GM19438 (cell line): Measurements from ENCODE around the gene CDKAL1.
"Not testable (repeated sequence)": the region's sequence is repeated elsewhere in the genome, so short reads cannot be mapped to it uniquely, and the experiment has no call there.

Source experiments
- ATAC-seq: cut with Tn5 transposase; IDR thresholded peaks from one replicate; pipeline ENCODE4 v1.9.1; 2021; ENCODE audit warnings: low read depth; ENCODE audit not compliant: unreplicated experiment

Gene CDKAL1

DNA sequence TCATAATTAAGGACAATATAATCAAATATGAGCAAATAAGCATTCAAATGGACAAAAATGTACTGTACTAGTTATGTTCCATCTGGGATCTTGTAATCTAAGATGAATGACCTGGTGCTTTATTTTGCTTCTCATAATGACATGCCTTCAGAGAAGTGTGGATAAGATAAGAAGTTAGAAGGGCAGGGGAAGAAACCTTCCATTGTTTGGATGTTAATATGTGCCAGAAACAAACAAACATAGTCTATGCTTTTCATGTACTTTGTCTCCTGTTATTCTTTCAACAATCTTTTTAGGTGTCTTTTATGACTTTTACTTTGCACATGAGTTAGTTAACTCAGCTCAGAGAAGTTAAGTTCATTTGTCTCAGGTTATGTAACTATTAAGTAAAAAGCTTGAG lies 547.8 kb downstream of the CDKAL1 start:
- no peak for ATAC-seq

DNA sequence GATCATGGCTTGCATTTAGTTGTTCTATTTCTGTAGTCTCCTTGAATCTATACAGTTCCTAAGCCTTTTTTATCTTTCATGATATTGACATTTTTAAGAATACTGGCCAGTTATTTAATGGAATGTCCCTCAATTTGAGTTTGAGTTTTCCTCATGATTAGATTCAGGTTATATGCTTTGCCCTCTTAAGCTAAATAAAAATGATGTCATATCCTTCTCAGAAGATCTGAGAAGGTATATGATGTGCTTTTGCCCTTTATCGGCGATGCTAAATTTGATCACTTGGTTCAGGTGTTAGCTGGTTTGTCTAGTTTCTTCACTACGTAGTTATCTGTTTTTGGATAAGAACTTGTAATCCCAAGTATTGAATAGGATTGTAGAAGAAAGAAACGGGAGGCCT lies 549.5 kb downstream of the CDKAL1 start:
- ATAC-seq, result no peak

GRCh38 chr6:21084656-21085055 lies 550.4 kb downstream of the CDKAL1 start:
- no peak for ATAC-seq

DNA sequence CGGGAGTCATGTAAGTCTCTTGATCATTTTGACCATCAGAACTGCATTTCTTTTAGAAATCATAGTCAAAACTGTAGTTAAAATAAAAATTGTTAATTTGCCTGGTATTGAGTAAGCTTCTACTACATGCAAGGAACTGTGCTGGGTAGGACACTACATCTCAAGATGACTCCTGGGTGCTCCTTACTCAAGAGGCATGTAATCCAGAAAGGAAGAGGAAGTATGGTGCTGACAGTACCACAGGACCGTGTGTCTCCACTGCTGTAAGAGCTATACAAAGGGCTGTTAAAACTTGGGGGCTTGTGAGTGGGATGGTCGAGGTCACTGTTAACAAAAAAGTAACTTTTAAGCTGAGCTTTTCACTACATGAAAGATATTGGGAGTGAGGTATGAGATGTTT lies 551.0 kb downstream of the CDKAL1 start:
- ATAC-seq, result no peak

- ATAC-seq, result no peak
Observed at GRCh38 chr6:21085643-21086042, 551.4 kb downstream of the CDKAL1 start.

DNA sequence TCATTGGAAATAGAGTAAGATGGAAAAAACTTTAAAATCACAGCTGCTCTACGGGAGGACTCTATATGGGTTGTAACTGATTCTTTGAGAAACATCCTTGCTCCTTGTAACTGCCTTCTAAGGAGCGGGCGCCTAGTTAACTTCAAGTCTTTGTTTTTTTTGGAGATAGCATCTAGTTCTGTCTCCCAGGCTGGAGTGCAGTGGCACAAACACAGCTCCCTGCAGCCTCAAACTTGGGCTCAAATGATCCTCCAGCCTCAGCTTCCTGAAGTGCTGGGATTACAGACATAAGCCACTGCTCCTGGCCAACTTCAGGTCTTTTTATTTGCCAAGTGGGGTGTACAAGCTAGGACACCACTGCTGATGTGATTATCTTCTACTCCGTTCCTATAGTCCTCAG lies 552.9 kb downstream of the CDKAL1 start:
- no peak for ATAC-seq

- ATAC-seq, result no peak
Observed at GRCh38 chr6:21091411-21091810, 557.2 kb downstream of the CDKAL1 start.

GRCh38 chr6:21092231-21092772 lies 558.0 kb downstream of the CDKAL1 start:
- not testable (repeated sequence) for ATAC-seq

DNA sequence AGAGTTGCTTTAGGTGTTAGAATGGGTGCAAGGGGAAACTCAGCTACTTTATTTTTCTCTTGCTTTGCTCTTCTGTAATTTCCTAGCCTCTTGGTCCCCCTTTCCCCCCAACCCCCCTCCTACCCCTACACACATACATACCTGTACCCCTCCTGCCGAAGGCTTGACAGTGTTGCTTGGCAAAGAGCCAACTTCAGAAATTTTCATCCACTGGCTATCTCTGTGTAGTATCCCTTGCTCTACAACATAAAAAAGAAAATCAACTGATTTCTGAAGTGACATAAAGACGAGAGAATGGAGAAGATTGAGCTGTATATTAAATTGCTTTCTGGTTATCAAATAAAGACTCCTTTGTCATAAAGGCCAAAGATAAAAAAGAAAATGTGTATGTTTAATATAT lies 561.2 kb downstream of the CDKAL1 start:
- no peak for ATAC-seq

DNA sequence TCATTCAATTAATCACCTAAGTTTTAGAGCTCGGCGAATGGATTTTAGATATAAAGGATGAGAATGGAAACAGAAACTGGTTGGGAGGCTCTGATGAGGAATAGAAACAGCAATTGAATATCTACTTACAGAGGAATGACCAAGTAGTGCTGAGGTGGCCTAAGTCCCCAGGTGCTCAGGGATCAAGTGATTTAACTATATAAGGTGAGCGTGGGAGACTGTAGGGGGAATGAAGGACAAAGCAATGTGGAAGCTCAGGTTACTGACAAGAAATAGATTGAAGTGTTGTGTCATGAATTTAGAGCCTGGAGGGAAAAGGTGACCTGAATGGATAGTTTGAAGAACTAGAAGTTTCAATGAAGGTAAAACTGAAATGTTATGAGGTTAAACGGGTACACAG lies 563.9 kb downstream of the CDKAL1 start:
- ATAC-seq, result no peak

- no peak for ATAC-seq
Observed at GRCh38 chr6:21098744-21099143, 564.5 kb downstream of the CDKAL1 start.

DNA sequence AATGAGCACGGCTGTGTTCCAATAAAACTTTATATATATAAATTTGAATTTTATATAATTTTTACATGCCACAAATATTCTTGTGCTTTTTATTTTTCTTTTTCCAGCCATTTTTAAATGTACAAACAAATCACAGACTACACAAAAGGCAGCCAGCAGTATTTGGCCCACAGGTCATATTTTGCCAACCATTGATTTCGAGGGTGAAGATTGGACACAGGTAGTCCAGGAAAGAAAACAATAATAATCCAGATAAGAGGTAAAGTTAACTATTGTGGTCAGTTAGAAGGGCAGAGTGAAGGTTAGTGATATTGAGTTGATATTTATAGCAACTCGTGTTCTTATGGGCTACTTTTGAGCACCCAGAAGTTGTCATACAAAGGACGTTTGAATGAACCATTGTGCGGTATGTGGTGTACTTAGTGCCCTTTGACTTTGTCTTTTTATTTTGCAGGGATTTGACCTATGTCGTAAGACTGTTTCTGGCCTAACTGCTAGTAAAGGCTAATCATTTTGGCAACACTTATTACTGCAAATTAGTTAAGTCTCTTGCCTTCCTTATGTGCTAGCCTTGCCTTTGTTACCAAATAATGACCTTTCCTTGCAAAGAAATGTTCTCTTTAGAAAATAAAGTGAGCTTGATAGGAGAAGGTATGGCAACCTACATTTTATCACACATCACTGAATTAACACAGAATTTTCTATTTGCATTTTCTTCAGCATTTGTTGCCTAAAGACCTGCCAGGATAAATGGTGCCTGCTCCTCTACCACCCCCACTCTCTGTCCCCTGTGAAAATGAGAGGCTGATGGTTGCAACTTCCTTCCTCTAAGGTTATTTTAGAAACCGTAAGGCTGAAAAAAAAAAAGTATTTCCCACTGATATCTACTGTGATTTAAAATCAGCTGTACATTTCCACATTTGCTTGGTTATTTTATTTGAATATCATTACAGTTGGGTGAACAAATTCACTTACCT lies 565.4 kb downstream of the CDKAL1 start:
- ATAC-seq, result no peak

DNA sequence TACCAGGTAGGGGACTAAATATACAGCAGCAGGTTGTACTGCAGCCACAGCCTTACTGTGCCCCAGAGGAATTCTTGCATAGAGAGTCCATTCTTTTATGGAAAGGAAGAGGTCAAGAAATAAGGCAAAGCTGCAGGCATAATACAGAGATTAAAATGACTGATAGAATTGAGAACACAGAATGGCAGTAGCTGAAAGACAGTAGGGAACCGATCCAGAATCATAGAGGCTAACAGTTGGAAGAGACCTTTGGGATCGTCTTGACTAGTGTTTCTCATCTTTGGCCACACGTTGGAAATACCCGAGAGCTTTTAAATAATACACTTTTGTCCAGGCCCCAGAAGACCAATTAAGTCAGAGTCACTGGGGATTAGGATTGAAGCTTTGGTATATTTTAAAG lies 566.7 kb downstream of the CDKAL1 start:
- ATAC-seq, result no peak

DNA sequence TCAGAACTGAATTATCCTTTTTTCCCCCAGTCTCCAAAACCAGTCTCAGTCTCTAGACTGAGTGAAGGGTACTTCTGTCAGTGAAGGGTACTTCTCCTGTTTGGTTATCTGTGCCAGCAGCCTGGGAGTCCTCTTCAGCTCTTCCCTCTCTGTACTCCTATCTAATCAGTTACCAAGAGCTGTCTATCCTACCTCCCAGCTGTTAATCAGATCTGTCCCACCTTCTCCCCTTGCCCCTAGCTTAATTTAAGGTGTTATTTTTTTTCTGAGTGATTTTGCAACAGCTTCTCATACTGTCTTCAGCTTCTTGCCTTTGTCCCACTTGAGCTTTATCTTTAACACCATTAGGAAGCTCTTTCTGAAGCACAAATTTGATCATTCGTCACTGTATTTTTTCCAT lies 567.4 kb downstream of the CDKAL1 start:
- no peak for ATAC-seq

DNA sequence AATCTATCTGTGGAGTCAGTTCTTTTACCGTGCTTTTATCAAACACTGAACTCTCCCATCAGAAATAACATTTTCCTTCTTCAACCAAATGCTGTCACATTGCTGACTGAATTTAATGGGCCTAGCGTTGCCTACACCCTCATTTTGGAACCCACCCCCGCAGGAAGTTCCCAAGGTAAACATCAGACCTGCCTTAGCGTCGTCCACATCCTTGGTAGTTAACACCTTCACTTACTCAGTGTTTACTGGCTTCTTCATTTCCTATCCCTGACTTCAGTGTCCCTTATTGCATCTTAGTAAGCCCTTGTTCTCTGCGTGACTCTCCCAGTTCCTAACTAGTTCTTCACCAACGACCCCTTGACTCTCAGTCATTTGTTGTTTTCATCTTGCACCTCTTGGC lies 567.9 kb downstream of the CDKAL1 start:
- no peak for ATAC-seq

DNA sequence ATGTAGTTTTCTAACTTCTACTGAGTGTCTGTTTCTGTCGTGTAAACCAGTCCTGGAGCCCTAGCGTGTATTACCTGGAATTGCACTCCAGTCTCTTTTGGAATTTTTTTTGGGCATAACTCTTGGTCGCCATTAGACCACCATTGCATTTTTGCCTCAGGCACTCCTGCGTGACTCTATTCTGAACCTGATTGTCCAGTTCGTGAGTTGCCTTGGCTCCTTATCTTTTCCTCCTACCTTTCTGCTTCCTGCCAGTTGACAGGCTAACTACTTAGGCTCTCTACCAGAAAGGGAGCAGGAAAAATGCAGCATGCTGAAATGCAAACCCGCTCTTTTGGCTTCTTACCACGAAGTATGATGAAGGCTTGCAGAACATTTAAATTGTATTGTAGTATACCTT lies 568.4 kb downstream of the CDKAL1 start:
- no peak for ATAC-seq

- no peak for ATAC-seq
Observed at GRCh38 chr6:21103626-21104224, 569.5 kb downstream of the CDKAL1 start.

DNA sequence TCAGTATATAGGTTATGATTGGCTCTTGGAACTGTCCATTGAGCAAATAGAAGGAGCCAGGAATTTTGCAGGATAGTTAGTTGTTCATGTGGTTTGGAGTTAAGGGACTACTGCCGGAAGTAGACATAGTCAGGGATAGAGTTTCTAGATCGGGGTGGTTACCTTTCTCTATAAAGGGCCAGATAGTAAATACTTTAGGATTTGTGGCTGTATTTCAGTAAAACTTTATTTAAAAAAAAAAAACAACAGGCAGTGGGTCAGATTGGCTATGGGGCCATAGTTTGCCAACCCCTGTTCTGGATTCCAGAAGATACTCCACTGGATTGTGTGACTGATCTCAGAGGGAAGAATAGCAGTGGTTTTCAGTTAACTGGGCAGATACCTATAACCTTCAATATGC lies 570.0 kb downstream of the CDKAL1 start:
- ATAC-seq, result no peak

GRCh38 chr6:21107796-21108195 lies 573.5 kb downstream of the CDKAL1 start:
- no peak for ATAC-seq

- no peak for ATAC-seq
Observed at GRCh38 chr6:21109391-21110178, 575.3 kb downstream of the CDKAL1 start.

GRCh38 chr6:21110684-21111083 lies 576.4 kb downstream of the CDKAL1 start:
- ATAC-seq, result no peak
